HG03095 (cell line): Measurements from ENCODE around the gene UMAD1.
A peak's percentile ranks its signal among the peaks of the same experiment; 100 is the strongest.

ENCODE experiments used
- ATAC-seq: cut with Tn5 transposase; IDR thresholded peaks from one replicate; pipeline ENCODE4 v1.9.1; 2021; ENCODE audit warnings: moderate library complexity; ENCODE audit not compliant: unreplicated experiment

UMAD1 gene

GRCh38 chr7:7720193-7720592 lies 79.6 kb downstream of the UMAD1 start:
- no peak for ATAC-seq

- no peak for ATAC-seq
Measured at GRCh38 chr7:7720750-7721621, 80.4 kb downstream of the UMAD1 start.

GRCh38 chr7:7731732-7732131 lies 91.2 kb downstream of the UMAD1 start:
- ATAC-seq, result no peak

GRCh38 chr7:7732621-7733281 lies 92.2 kb downstream of the UMAD1 start:
- no peak for ATAC-seq

GRCh38 chr7:7736671-7737070 lies 96.1 kb downstream of the UMAD1 start:
- no peak for ATAC-seq

GRCh38 chr7:7737674-7738073 lies 97.1 kb downstream of the UMAD1 start:
- ATAC-seq, result no peak

GRCh38 chr7:7738177-7738576 lies 97.6 kb downstream of the UMAD1 start:
- no peak for ATAC-seq

- no peak for ATAC-seq
Measured at GRCh38 chr7:7738622-7739021, 98.1 kb downstream of the UMAD1 start.

GRCh38 chr7:7739204-7740036 lies 98.9 kb downstream of the UMAD1 start:
- ATAC-seq, result peak; percentile 72

- ATAC-seq, result peak; percentile 30
Measured at GRCh38 chr7:7740037-7740355, 99.4 kb downstream of the UMAD1 start.

GRCh38 chr7:7742223-7742622 lies 101.7 kb downstream of the UMAD1 start:
- ATAC-seq, result no peak

GRCh38 chr7:7745258-7745657 lies 104.7 kb downstream of the UMAD1 start:
- ATAC-seq, result no peak

- no peak for ATAC-seq
Measured at GRCh38 chr7:7745966-7746365, 105.4 kb downstream of the UMAD1 start.

- no peak for ATAC-seq
Measured at GRCh38 chr7:7746458-7746857, 105.9 kb downstream of the UMAD1 start.

- ATAC-seq, result no peak
Measured at GRCh38 chr7:7750571-7751242, 110.2 kb downstream of the UMAD1 start.

GRCh38 chr7:7751243-7752092 lies 110.9 kb downstream of the UMAD1 start:
- no peak for ATAC-seq

GRCh38 chr7:7756577-7756976 lies 116.0 kb downstream of the UMAD1 start:
- ATAC-seq, result no peak

- ATAC-seq, result no peak
Measured at GRCh38 chr7:7757576-7757975, 117.0 kb downstream of the UMAD1 start.

GRCh38 chr7:7761340-7761973 lies 120.9 kb downstream of the UMAD1 start:
- no peak for ATAC-seq
